ENCODE measurements around the gene RIT2.

- TF ChIP-seq POLR2A (IDR thresholded peaks at IDR 0.05; ENCODE audit: low read depth, low read length) (no peak), POLR2AphosphoS5 (IDR thresholded peaks at IDR 0.05; ENCODE audit: low read depth, low read length) (no peak), PAX5 (IDR thresholded peaks at IDR 0.05; ENCODE audit: insufficient read depth, low read length, severe bottlenecking) (no peak), SPI1 (IDR thresholded peaks at IDR 0.05; ENCODE audit: low read depth, low read length) (no peak), TAF1 (IDR thresholded peaks at IDR 0.05; ENCODE audit: low read depth, low read length) (no peak)
These were observed 36.1 kb downstream of the RIT2 start for GRCh38 chr18:43079422-43079821.

All from GM12891 (cell line).